ENCODE measurements around the gene KIF1C. TPM values are rescaled to one million over a fixed set of nuclear protein-coding genes. Genes with fewer than 3 reads are reported as not detected.

The KIF1C gene
- total RNA-seq, 1 experiment from 2014 or later, result 95.9 TPM

DNA sequence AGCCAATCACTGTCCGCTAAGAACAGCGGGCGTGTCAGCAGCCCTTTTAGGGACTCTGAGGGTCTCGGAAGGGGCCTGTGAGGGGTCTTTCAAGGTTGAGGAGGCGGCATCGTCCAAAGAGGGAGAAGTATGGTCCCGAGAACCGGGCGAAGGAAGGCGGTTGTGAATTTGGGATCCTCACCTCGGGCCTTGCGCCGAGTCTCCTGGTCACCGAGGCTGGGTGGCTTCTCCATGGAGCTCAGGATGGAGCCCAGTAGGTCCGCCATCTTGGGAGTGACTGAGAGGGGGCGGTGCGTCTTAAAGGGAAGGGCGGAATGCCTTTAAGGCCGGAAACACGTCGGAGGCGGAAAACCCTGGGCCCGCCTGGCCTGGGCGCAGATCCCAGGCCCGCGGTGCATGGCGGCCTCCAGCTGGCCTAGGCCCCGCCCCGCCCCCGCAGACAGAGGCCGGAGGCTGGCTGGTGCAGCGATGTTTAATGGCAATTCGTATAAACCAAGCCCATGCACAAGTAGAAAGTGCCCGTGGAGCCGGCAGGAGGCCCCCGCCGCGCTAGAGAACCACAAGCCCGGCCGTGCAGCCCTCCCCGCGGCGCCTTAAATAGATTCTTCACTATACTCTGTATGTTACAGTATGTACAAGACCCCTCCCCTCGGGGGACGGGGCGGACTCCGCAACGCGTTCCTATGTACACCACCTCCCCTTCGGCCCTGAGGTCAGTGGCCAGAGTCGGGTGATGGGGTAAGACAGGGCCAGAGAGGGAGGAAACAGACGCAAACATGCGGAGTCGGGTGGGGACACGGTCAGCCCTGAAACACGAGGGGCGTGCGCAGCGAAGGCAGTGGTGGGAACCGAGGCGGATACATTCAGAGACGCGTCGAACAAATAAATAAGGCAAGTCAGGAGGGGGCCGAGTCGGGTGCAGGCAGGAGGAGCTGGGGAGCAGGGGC is 29.9 kb upstream of the KIF1C start, which contains the start of gene SPAG7:
Gene SPAG7 (minus strand): TSS at position 279 of the 947 bp plus-strand sequence. CDS start 13 bp downstream, at position 266.
- H3K4me3 ChIP-seq (ENCODE audit: low read depth, low read length, poor library complexity, severe bottlenecking), result peak within 1 kb of the TSS; percentile 59
- ChIA-PET CTCF (interaction anchor here (0.6 to 2.3 kb wide), 5 partner anchors 20 to 134 kb away, joined by 3 to 9 read pairs (median 4); partner anchors contain the start of genes CAMTA2, RNF167 and SLC25A11), POLR2A (ENCODE audit: low non-redundant PET) (interaction anchor here (0.6 to 1.0 kb wide), 4 partner anchors 16 to 844 kb away, joined by 3 to 4 read pairs (median 3); no protein-coding TSS in a partner anchor)
- no peaks in the 10 kb centered on the region for H3K9me3 ChIP-seq (ENCODE audit: low read depth, low read length, poor library complexity, severe bottlenecking)
- DNase-seq (ENCODE audit: low spot score), result peak; percentile 97
- H3K27me3 ChIP-seq (replicated peaks; ENCODE audit: insufficient read depth, low read depth, low read length, poor library complexity), result no peaks in the 10 kb centered on the region
- peaks cover 12% of the 10 kb centered on the region for H3K36me3 ChIP-seq (ENCODE audit: insufficient read depth, low read length, poor library complexity, severe bottlenecking)
- intact Hi-C loops (cut with micrococcal nuclease; ENCODE audit: unreplicated experiment), result loop anchor here (2.0 kb wide), 1 partner anchor 19 kb away; the partner anchor contains the start of gene PFN1
- no peak for TF ChIP-seq EZH2 (IDR thresholded peaks at IDR 0.05; ENCODE audit: borderline replicate concordance, low read depth, low read length, poor library complexity, severe bottlenecking)
- TF ChIP-seq, protein P1, sequence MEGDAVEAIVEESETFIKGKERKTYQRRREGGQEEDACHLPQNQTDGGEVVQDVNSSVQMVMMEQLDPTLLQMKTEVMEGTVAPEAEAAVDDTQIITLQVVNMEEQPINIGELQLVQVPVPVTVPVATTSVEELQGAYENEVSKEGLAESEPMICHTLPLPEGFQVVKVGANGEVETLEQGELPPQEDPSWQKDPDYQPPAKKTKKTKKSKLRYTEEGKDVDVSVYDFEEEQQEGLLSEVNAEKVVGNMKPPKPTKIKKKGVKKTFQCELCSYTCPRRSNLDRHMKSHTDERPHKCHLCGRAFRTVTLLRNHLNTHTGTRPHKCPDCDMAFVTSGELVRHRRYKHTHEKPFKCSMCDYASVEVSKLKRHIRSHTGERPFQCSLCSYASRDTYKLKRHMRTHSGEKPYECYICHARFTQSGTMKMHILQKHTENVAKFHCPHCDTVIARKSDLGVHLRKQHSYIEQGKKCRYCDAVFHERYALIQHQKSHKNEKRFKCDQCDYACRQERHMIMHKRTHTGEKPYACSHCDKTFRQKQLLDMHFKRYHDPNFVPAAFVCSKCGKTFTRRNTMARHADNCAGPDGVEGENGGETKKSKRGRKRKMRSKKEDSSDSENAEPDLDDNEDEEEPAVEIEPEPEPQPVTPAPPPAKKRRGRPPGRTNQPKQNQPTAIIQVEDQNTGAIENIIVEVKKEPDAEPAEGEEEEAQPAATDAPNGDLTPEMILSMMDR (conservative IDR thresholded peaks at IDR 0.05; ENCODE audit: low read depth, low read length), result 0 out of 2 replicates have a peak, but pooled peaks have one; percentile 15
- TSS peak; percentile 52 for BruUV-seq (replicated peaks)
- H3K4me1 ChIP-seq (ENCODE audit: insufficient read depth, low read length, poor library complexity, severe bottlenecking), result peaks cover 17% of the 10 kb centered on the region
- H3K27ac ChIP-seq (ENCODE audit: low read depth, low read length, poor library complexity, severe bottlenecking), result peak within 1 kb of the TSS; percentile 94

DNA sequence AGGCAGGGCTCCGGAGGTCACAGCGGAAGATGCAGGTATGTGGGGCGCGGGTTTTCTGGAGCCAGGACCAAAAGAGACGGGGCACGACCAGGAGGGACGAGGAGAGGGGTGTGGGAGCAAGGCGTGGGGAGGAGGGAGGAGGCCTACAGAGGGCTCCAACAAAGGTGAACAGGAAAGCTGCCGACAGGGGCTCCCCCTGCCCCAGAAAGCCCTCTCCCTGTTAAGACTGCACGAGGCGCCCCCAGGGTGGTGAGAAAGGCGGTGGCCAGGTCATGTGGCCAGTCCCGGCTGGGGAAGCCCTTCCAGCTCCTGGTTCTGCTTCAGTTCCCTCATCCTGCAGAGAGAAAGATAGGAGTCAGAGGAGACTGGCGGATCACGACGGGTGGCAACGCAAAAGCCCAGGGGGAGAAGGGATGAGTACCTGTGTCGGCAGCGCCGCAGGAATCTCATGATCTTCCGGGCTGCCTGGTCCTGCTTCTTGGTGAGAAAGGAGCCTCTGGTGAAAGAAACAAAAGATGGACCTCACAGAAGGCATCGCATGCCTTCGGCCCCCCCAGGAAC is 29.2 kb upstream of the KIF1C start:
- ChIA-PET POLR2A (ENCODE audit: low non-redundant PET) (interaction anchor here (0.6 kb wide), 1 partner anchor 29 kb away, joined by 3 read pairs; no protein-coding TSS in a partner anchor), CTCF (interaction anchor here (0.6 to 2.3 kb wide), 2 partner anchors 19 to 133 kb away, joined by 3 to 8 read pairs; partner anchors contain the start of gene CAMTA2)

DNA sequence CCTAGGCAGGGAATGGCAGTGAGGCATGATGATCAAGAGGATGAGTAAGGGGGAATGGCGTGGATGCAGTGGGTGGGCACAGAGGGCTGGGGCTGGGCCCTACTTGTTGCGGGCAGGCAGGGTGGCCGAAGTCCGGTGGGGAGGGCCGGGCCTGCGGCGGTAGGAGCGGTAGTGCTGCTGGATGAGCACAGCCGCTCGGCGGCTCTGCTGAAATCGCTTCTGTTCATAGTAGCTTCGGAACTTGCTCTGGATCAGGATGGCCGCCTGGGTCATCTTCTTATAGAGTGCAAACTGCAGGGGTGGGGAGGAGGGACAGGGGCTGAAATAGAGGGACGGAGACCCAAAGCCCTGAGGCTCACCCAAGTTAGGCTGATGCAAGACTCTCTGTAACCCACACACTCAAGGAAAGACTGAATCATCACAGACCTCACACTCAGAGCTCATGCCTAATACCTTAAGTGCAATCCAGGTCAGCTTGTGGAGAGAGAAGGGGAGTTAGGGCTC is 28.7 kb upstream of the KIF1C start:
- Histone ChIP-seq H3K4me3 (ENCODE audit: low read depth, low read length, poor library complexity, severe bottlenecking) (peak overlapping the region; percentile 59), H3K36me3 (ENCODE audit: insufficient read depth, low read length, poor library complexity, severe bottlenecking) (peaks cover 12% of the 10 kb centered on the region), H3K27me3 (replicated peaks; ENCODE audit: insufficient read depth, low read depth, low read length, poor library complexity) (no peaks in the 10 kb centered on the region), H3K27ac (ENCODE audit: low read depth, low read length, poor library complexity, severe bottlenecking) (peak overlapping the region; percentile 94), H3K4me1 (ENCODE audit: insufficient read depth, low read length, poor library complexity, severe bottlenecking) (peaks cover 17% of the 10 kb centered on the region), H3K9me3 (ENCODE audit: low read depth, low read length, poor library complexity, severe bottlenecking) (no peaks in the 10 kb centered on the region)
- intact Hi-C loops (cut with micrococcal nuclease; ENCODE audit: unreplicated experiment), result no loop called here
- ChIA-PET POLR2A (ENCODE audit: low non-redundant PET) (no interaction called here), CTCF (no interaction called here)
- BruUV-seq (replicated peaks), result no TSS peak
- DNase-seq (ENCODE audit: low spot score), result no peak
- no peak for TF ChIP-seq EZH2 (IDR thresholded peaks at IDR 0.05; ENCODE audit: borderline replicate concordance, low read depth, low read length, poor library complexity, severe bottlenecking)
- TF ChIP-seq, protein P1 (conservative IDR thresholded peaks at IDR 0.05; ENCODE audit: low read depth, low read length), result no peak

More for the DNA sequence above, 29.2 kb upstream of the KIF1C start:
- BruUV-seq (replicated peaks), result no TSS peak
- DNase-seq (ENCODE audit: low spot score), result no peak
- Histone ChIP-seq H3K27me3 (replicated peaks; ENCODE audit: insufficient read depth, low read depth, low read length, poor library complexity) (no peaks in the 10 kb centered on the region), H3K4me3 (ENCODE audit: low read depth, low read length, poor library complexity, severe bottlenecking) (peak overlapping the region; percentile 59), H3K27ac (ENCODE audit: low read depth, low read length, poor library complexity, severe bottlenecking) (peak overlapping the region; percentile 94), H3K9me3 (ENCODE audit: low read depth, low read length, poor library complexity, severe bottlenecking) (no peaks in the 10 kb centered on the region), H3K36me3 (ENCODE audit: insufficient read depth, low read length, poor library complexity, severe bottlenecking) (peaks cover 12% of the 10 kb centered on the region), H3K4me1 (ENCODE audit: insufficient read depth, low read length, poor library complexity, severe bottlenecking) (peaks cover 17% of the 10 kb centered on the region)
- TF ChIP-seq, protein P1 (conservative IDR thresholded peaks at IDR 0.05; ENCODE audit: low read depth, low read length), result no peak
- TF ChIP-seq EZH2 (IDR thresholded peaks at IDR 0.05; ENCODE audit: borderline replicate concordance, low read depth, low read length, poor library complexity, severe bottlenecking), result no peak
- intact Hi-C loops (cut with micrococcal nuclease; ENCODE audit: unreplicated experiment), result no loop called here
